Adrenal gland (tissue), 12 donors: ENCODE data around the gene RPRD1A. TPM values are rescaled to one million over a fixed set of nuclear protein-coding genes. Genes with fewer than 3 reads are reported as not detected.

Experiments
- DNase-seq, 7 donors: peaks; one replicate each; pipeline ENCODE4 v3.0.0-alpha.2; 2019 to 2020
- H3K27ac ChIP-seq, 5 donors: fragments of 200-600 bp; sonication (generic) in 4 of 5; 1 replicate in 3 of 5; 2 replicates in 2 of 5; pipeline versions ENCODE4 v1.5.1 to v1.8.0; 2016 to 2020; ENCODE audit warnings: mild to moderate bottlenecking in 1 of 5
- H3K27me3 ChIP-seq: fragments of 200-600 bp; 2 replicates; pipeline ENCODE4 v1.8.0; 2021
- H3K36me3 ChIP-seq, 2 donors: fragments of 200-600 bp; replicated peaks in 1 of 2; 1 replicate in 1 of 2; 2 replicates in 1 of 2; pipeline versions ENCODE4 v1.5.1 to v1.8.0; 2018 to 2022
- H3K4me1 ChIP-seq, 2 donors: fragments of 200-600 bp; replicated peaks in 1 of 2; 1 replicate in 1 of 2; 2 replicates in 1 of 2; pipeline versions ENCODE4 v1.5.1 to v1.8.0; 2018 to 2021
- H3K4me3 ChIP-seq, 4 donors: fragments of 200-600 bp; sonication (generic) in 3 of 4; one replicate each; pipeline ENCODE4 v1.5.1; 2016 to 2018
- H3K9me3 ChIP-seq, 3 donors: fragments of 200-600 bp; sonication (generic) in 1 of 3; replicated peaks in 1 of 3; 1 replicate in 2 of 3; 2 replicates in 1 of 3; pipeline versions ENCODE4 v1.5.1 to v1.8.0; 2016 to 2021
- POLR2A ChIP-seq, 2 donors: fragments of 450-650 bp; IDR thresholded peaks; one replicate each; pipeline ENCODE4 v1.6.1; 2017; ENCODE audit warnings: antibody characterized with exemption in 2 of 2, mild to moderate bottlenecking in 2 of 2, moderate library complexity in 1 of 2
- WGBS, 4 donors: extraction: QIAGEN DNeasy Blood & Tissue Kit in 2 of 4; methylation state at CpG; one replicate each; pipeline versions ENCODE4 v1.1.5 to v1.1.7; 2013 to 2017; 5-methylcytosine and 5-hydroxymethylcytosine counted together
- intact Hi-C, 2 donors: fragments of 100-400 bp; cut with DNase I; formaldehyde crosslinking; loops; one replicate each; pipeline versions ENCODE4 v1.14.1 to v1.15.0; 2022 to 2023
- polyA plus RNA-seq, 3 donors: library from polyadenylated mRNA; stranded (reverse); fragments of 200-250 nt in 2 of 3; fragments of 350-450 nt in 1 of 3; fragmentation: Illumina TruSeq in 1 of 3; extraction: RNeasy Lipid Tissue Mini Kit (QIAGEN cat#74804) in 1 of 3; gene quantifications; one replicate each; pipeline ENCODE4 v1.2.3, GENCODE V29; 2013 to 2014
- total RNA-seq, 9 donors: library from RNA; depleted of rRNA in 4 of 9; stranded (reverse); fragments of >200 nt in 4 of 9; fragments of 120-200 nt in 1 of 9; fragmentation: NEBNext Ultra II Directional in 1 of 9; extraction: Animal tissue kit (Norgen Biotek cat#: 25700) in 1 of 9; gene quantifications; one replicate each; pipeline versions ENCODE4 v1.1.0 to v1.2.4, GENCODE V29; 2013 to 2023
- TF ChIP-seq, protein P1 (sequence below), 6 experiments: fragments of 450-650 bp in 4 of 6; fragments of 200-600 bp in 2 of 6; sonication (generic) in 1 of 6; IDR thresholded peaks; 1 replicate in 5 of 6; 2 replicates in 1 of 6; pipeline versions ENCODE4 v1.5.1 to v1.8.0; 2016 to 2021; ENCODE audit warnings: antibody characterized with exemption in 6 of 6, mild to moderate bottlenecking in 2 of 6, moderate library complexity in 1 of 6
- donor health status: healthy with polysubstance abuse.
- donor health status: Bipolar disorder and iron deficiency.
- donor health status: DM: yes; HTN: yes; CAD: no.
- donor health status: DM: no; HTN: no; CAD: no.
- donor health status: DM: no; HTN: no; CAD: no.
- donor health status: DM: yes; HTN: yes; CAD: no.

Gene RPRD1A
- total and polyA plus RNA-seq, 12 donors: 28.9 to 128 (median 58.4) TPM

DNA sequence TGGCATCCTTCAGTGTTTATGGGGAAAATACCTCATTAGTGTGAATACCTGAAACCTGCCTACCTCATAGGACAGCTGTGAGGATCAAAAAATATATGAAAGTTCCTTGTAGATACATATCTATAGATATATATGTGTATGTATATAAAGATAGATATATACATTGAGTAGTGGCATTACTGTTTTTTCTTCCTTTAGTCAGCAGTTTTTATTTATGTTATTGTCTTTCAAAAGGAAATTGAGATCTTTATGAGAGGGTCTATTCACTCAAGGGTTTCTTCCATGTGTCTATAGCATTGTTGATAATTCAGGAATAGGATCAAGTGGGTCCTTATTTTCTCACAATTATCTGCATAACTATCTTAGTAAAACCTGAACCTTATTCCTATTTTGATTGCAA lies 88.2 kb downstream of the RPRD1A start:
- Histone ChIP-seq H3K4me3 (no peak overlapping the region), H3K27me3 (no peaks in the 10 kb centered on the region), H3K4me1 (peaks cover 0 to 5% of the 10 kb centered on the region in 2 donors), H3K27ac (no peak overlapping the region), H3K9me3 (no peaks in the 10 kb centered on the region), H3K36me3 (peaks cover 0 to 55% of the 10 kb centered on the region in 2 donors)
- DNase-seq: no peak
- TF ChIP-seq, protein P1, sequence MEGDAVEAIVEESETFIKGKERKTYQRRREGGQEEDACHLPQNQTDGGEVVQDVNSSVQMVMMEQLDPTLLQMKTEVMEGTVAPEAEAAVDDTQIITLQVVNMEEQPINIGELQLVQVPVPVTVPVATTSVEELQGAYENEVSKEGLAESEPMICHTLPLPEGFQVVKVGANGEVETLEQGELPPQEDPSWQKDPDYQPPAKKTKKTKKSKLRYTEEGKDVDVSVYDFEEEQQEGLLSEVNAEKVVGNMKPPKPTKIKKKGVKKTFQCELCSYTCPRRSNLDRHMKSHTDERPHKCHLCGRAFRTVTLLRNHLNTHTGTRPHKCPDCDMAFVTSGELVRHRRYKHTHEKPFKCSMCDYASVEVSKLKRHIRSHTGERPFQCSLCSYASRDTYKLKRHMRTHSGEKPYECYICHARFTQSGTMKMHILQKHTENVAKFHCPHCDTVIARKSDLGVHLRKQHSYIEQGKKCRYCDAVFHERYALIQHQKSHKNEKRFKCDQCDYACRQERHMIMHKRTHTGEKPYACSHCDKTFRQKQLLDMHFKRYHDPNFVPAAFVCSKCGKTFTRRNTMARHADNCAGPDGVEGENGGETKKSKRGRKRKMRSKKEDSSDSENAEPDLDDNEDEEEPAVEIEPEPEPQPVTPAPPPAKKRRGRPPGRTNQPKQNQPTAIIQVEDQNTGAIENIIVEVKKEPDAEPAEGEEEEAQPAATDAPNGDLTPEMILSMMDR (IDR thresholded peaks at IDR 0.05): no peak
- no peak for TF ChIP-seq POLR2A (IDR thresholded peaks at IDR 0.05)
- intact Hi-C loops: no loop called here

DNA sequence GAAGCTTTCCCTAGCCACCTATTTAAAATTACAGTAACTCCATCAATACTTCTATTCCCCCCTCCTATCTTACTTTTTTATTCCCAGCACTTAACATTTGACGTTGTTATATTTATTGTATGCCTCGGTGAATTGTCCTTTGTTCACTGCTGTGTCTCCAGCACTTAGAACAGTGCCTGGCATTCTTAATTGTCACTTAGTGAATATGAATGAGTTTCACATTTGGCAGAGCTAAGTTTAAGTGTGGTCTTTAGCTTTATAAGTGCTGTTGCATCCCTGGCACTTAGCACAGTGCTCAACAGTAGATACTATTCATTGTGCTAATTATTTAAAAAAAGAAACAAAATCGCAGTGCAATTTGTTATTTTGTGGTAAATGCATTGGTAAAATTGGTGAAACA lies 93.2 kb downstream of the RPRD1A start:
- intact Hi-C loops: no loop called here

DNA sequence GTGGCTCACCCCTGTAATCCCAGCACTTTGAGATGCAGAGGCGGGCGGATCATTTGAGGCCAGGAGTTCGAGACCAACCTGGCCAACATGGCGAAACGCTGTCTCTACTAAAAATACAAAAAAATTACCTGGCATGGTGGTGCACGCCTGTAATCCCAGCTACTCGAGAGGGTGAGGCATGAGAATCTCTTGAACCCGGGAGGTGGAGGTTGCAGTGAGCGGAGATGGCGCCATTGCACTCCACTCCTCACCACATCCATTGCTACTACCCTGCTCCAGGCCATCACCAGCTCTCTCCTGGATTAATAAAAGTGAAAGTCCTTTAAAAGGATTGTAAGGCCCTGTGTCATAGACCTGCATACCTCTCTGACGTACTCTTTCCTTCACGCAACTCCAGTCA lies 93.7 kb downstream of the RPRD1A start:
- 86 to 92% (median 90%) methylated on average over 12 of the region's 12 CpGs for WGBS, 4 donors
- no peak for TF ChIP-seq POLR2A (IDR thresholded peaks at IDR 0.05)
- TF ChIP-seq, protein P1 (IDR thresholded peaks at IDR 0.05): no peak
- Histone ChIP-seq H3K36me3 (peaks cover 0 to 26% of the 10 kb centered on the region in 2 donors), H3K4me1 (peaks cover 11 to 26% of the 10 kb centered on the region in 2 donors), H3K27me3 (no peaks in the 10 kb centered on the region), H3K4me3 (peak overlapping the region in 1 of 4 donors; percentile 77), H3K27ac (no peak overlapping the region), H3K9me3 (no peaks in the 10 kb centered on the region)
- no peak for DNase-seq
- intact Hi-C loops: no loop called here

More for the DNA sequence above, 93.2 kb downstream of the RPRD1A start:
- WGBS, 4 donors: 68 to 83% (median 74%) methylated on average over 3 of the region's 3 CpGs
- H3K4me1 ChIP-seq: peaks cover 11 to 26% of the 10 kb centered on the region in 2 donors
- no peak overlapping the region for H3K4me3 ChIP-seq
- peaks cover 0 to 32% of the 10 kb centered on the region in 2 donors for H3K36me3 ChIP-seq
- no peaks in the 10 kb centered on the region for H3K9me3 ChIP-seq
- TF ChIP-seq, protein P1 (IDR thresholded peaks at IDR 0.05): no peak
- no peak for TF ChIP-seq POLR2A (IDR thresholded peaks at IDR 0.05)
- no peaks in the 10 kb centered on the region for H3K27me3 ChIP-seq
- DNase-seq: no peak
- H3K27ac ChIP-seq: no peak overlapping the region

DNA sequence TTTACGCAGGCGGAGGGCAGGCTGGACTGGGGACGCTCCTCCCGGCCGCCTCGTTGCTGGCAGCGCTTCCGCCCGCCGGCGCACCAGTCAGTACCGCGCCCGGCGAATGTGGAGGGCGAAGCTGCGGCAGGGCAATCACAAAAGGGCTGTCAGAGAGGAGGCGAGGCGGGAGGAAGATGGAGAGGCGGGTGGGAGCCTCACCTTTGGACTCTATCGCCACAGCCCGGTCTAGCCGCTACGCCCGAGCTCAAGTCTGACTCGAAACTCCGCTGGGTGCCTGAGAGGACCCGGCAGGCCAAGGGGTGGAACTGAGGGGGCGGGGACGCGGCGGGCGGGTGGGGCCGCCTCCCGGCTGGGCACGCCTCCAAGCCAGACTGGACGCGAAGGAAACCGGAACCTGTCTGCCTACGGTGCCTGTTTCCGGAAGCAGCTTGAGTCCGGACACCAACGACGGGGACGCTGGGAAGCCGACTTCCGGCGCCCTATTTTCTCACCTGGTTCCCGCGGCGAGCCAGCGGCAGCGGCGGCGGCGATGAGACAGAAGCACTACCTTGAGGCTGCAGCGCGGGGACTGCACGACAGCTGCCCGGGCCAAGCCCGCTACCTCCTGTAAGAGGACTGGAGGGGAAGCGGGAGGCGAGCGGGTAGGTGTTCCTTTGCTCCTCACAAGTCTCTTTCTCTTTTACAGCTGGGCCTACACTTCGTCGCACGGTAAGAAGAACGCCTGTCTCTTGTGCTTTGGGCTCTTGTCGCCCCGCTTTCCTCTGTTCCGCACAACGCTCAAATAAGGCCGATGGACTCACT lies 95.0 kb downstream of the RPRD1A start, which contains the start of gene RMP24:
TSS of gene RMP24 (plus strand) at position 483 of the 804 bp plus-strand sequence.
- peak; percentile 93 to 98 (median 96) for DNase-seq
- peak; percentile 49 to 86 for TF ChIP-seq POLR2A (IDR thresholded peaks at IDR 0.05)
- TF ChIP-seq, protein P1 (IDR thresholded peaks at IDR 0.05): no peak
- Histone ChIP-seq H3K36me3 (peaks cover 0 to 14% of the 10 kb centered on the region in 2 donors), H3K4me3 (peak within 1 kb of the TSS; percentile 43 to 89 (median 79)), H3K27me3 (no peaks in the 10 kb centered on the region), H3K4me1 (peaks cover 11 to 26% of the 10 kb centered on the region in 2 donors), H3K9me3 (no peaks in the 10 kb centered on the region), H3K27ac (peak within 1 kb of the TSS; percentile 2 to 93 (median 85))
- intact Hi-C loops: no loop called here
- WGBS, 4 donors: 0 to 1% (median 1%) methylated on average over 21 to 73 of the region's 73 CpGs
